ENCODE data around the gene DVL2. TPM values are rescaled to one million over a fixed set of nuclear protein-coding genes. Genes with fewer than 3 reads are reported as not detected.

The DVL2 gene
- total RNA-seq, 2 donors from 2014 or later: 18.1 to 19.9 TPM

DNA sequence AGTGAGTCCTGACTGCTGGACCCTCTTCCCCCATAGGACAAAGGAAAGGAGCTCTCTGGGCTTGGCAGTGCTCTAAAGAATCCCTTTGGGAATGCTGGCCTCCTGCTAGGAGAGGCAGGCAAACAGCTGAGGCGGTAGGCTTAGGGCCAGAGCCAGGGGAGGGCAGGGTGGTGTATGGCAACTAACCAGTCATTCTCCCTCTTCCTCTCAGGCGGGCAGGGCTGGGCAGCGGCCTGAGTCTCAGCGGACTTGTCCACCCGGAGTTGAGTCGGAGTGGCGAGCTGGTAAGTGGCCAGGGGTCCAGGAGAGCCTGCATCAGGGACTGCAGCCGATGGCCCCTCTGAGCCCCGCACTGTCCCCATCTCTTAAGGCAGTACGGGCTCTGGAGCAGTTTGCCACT is 10.2 kb downstream of the DVL2 start:
- no peaks in the 10 kb centered on the region for H3K9me3 ChIP-seq
- no peak overlapping the region for H3K27ac ChIP-seq
- H3K4me3 ChIP-seq: no peak overlapping the region
- no peak for DNase-seq (ENCODE audit: low spot score)
- TF ChIP-seq, protein P1, sequence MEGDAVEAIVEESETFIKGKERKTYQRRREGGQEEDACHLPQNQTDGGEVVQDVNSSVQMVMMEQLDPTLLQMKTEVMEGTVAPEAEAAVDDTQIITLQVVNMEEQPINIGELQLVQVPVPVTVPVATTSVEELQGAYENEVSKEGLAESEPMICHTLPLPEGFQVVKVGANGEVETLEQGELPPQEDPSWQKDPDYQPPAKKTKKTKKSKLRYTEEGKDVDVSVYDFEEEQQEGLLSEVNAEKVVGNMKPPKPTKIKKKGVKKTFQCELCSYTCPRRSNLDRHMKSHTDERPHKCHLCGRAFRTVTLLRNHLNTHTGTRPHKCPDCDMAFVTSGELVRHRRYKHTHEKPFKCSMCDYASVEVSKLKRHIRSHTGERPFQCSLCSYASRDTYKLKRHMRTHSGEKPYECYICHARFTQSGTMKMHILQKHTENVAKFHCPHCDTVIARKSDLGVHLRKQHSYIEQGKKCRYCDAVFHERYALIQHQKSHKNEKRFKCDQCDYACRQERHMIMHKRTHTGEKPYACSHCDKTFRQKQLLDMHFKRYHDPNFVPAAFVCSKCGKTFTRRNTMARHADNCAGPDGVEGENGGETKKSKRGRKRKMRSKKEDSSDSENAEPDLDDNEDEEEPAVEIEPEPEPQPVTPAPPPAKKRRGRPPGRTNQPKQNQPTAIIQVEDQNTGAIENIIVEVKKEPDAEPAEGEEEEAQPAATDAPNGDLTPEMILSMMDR (IDR thresholded peaks at IDR 0.05): no peak
- H3K27me3 ChIP-seq: no peaks in the 10 kb centered on the region
- H3K36me3 ChIP-seq: peaks cover 80% of the 10 kb centered on the region
- peaks cover 0 to 39% of the 10 kb centered on the region in 2 donors for H3K4me1 ChIP-seq

DNA sequence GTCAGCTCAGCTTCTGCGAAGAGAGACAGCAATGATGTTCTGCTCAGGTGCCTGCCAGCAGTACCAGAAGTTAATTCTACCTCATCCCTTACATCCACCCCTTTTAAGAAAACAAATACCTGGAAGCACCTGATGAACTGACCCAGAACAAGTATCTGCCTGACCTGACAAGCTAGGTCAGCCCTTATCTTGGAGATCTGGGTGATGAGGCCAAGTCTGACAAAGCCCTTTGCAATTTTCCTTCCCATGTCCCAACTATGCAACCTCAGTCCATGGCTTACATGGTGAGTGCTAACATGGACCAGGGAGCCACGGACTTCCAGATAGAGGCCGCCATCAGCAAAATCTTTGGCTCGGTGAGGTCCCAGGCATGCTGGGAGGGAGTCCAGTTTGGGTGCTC is 10.9 kb downstream of the DVL2 start:
- no peaks in the 10 kb centered on the region for H3K27me3 ChIP-seq
- no peaks in the 10 kb centered on the region for H3K9me3 ChIP-seq
- no peak for DNase-seq (ENCODE audit: low spot score)
- TF ChIP-seq, protein P1 (IDR thresholded peaks at IDR 0.05): no peak
- H3K4me1 ChIP-seq: peaks cover 0 to 47% of the 10 kb centered on the region in 2 donors
- H3K36me3 ChIP-seq: peaks cover 73% of the 10 kb centered on the region
- no peak overlapping the region for H3K27ac ChIP-seq
- no peak overlapping the region for H3K4me3 ChIP-seq

DNA sequence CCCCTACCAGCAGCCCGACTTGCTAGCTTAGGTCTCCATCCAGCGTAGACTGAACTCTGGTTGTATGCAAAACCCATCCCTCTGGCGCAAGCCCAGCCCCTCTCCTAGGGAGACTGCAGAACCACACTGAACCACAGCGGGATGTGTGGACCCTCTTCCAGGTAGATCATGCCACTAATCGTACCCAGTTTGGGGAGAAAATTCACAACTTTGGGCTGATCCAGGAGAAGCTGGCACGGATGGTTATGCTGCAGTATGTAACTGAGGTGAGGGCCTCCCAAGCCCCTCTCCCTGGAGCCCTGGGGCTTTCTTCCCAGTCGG is 11.4 kb downstream of the DVL2 start:
- H3K36me3 ChIP-seq: peaks cover 68% of the 10 kb centered on the region
- H3K9me3 ChIP-seq: no peaks in the 10 kb centered on the region
- no peak for DNase-seq (ENCODE audit: low spot score)
- H3K27ac ChIP-seq: no peak overlapping the region
- TF ChIP-seq, protein P1 (IDR thresholded peaks at IDR 0.05): no peak
- H3K4me3 ChIP-seq: no peak overlapping the region
- no peaks in the 10 kb centered on the region for H3K27me3 ChIP-seq
- peaks cover 0 to 51% of the 10 kb centered on the region in 2 donors for H3K4me1 ChIP-seq

DNA sequence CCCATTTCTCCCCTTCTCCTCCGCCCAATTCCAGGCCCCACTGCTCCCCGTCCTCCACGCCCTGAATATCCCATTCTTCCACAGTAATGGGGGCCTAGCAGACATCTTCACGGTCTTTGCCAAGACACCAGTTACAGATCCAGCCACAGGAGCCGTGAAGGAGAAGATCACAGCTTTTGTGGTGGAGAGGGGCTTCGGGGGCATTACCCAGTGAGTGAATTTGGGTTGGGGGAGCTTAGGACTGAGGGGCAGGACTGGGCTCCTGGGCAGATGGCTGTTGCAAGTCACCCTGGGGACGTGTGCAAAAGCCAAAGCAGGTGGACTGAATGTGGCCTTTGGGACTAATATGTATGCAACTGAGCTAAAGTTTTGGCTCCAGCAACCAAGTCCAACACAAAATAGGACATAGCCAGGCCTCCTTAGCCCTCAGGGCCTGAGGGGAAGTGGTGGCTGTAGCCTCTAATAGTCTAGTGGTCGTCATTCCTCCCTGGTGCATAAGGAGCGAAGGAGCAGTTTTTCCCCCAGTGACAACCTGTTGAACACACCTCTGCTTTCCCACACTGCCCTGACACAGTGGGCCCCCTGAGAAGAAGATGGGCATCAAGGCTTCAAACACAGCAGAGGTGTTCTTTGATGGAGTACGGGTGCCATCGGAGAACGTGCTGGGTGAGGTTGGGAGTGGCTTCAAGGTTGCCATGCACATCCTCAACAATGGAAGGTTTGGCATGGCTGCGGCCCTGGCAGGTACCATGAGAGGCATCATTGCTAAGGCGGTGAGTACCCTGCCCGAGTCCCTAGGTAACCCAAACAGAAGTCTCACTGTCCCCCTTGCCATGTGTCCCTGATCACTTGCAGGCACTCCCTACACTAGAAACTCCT is 12.0 kb downstream of the DVL2 start:
- DNase-seq (ENCODE audit: low spot score): no peak
- Histone ChIP-seq H3K36me3 (peaks cover 64% of the 10 kb centered on the region), H3K27ac (no peak overlapping the region), H3K27me3 (no peaks in the 10 kb centered on the region), H3K4me3 (no peak overlapping the region), H3K4me1 (peaks cover 0 to 57% of the 10 kb centered on the region in 2 donors), H3K9me3 (no peaks in the 10 kb centered on the region)
- TF ChIP-seq, protein P1 (IDR thresholded peaks at IDR 0.05): no peak

DNA sequence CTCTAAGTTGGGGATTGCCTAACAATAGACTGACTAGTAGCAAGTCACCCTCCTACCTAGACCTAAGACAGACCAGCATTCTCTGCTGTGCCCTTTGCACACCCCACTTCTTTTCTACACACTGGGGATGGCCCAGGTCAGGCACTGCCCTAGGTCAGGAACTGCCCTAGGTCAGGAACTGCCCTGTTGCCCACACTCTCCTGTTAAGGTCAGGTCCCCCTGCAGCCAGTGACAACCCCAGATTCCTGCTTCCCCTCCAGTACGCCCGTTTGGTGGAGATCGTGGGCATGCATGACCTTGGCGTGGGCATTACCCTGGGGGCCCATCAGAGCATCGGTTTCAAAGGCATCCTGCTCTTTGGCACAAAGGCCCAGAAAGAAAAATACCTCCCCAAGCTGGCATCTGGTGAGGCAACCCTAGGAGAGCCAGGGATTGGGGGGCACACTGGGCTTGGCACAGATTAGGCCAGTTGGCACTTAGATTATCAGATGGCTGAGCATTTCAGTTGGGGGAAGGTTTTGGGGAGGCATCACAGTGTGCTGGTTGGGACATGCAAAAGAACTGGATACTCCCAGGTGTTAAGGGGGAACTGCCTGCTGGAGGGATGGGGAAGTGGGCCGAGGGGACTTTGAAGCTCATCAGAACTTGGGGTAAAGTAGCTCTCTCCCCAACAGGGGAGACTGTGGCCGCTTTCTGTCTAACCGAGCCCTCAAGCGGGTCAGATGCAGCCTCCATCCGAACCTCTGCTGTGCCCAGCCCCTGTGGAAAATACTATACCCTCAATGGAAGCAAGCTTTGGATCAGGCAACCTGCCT is 12.8 kb downstream of the DVL2 start:
- H3K36me3 ChIP-seq: peaks cover 55% of the 10 kb centered on the region
- no peaks in the 10 kb centered on the region for H3K27me3 ChIP-seq
- no peak for DNase-seq (ENCODE audit: low spot score)

More for the DNA sequence above, 12.8 kb downstream of the DVL2 start:
- TF ChIP-seq, protein P1 (IDR thresholded peaks at IDR 0.05): no peak
- Histone ChIP-seq H3K27ac (peak overlapping the region; percentile 97), H3K4me1 (peaks cover 0 to 65% of the 10 kb centered on the region in 2 donors), H3K4me3 (peak overlapping the region; percentile 91), H3K9me3 (no peaks in the 10 kb centered on the region)
